ENCODE results near the gene POMGNT2.

- TF ChIP-seq EZH2 (IDR thresholded peaks at IDR 0.05; ENCODE audit: borderline replicate concordance, insufficient read depth, low read depth, low read length, poor library complexity, severe bottlenecking) (no peak), CTCF (IDR thresholded peaks at IDR 0.05) (no peak)
Observed at GRCh38 chr3:43030162-43030935, 75.5 kb downstream of the POMGNT2 start.
